SK-N-SH (cell line): ENCODE measurements around the gene MARK3. TPM values are rescaled to one million over a fixed set of nuclear protein-coding genes. Genes with fewer than 3 reads are reported as not detected.

Experiments
- CTCF ChIA-PET: fragments of 300-600, 350-600 bp; formaldehyde crosslinking; extraction: SDS; loops from one replicate; lab custom pipeline; 2021; lab: Yijun Ruan, JAX
- POLR2A ChIA-PET: fragments of 350-600 bp; sonication (Branson Sonifier 250); formaldehyde crosslinking; extraction: SDS; loops from one replicate; lab custom pipeline; 2020; ENCODE audit warnings: antibody characterized with exemption, inconsistent platforms; lab: Yijun Ruan, JAX
- DNase-seq: peaks from one replicate; pipeline ENCODE4 v3.0.0; 2012
- H2AFZ ChIP-seq: fragments of 200-600 bp; sonication (generic); 2 replicates; pipeline ENCODE4 v1.8.1; 2016; ENCODE audit warnings: antibody characterized with exemption, mild to moderate bottlenecking, low read depth
- H3F3A ChIP-seq: fragments of 200-600 bp; sonication (generic); replicated peaks from 2 replicates; pipeline ENCODE3; 2016; ENCODE audit warnings: antibody characterized with exemption, mild to moderate bottlenecking; ENCODE audit not compliant: insufficient read depth
- H3K27ac ChIP-seq, 2 experiments: fragments of 200-500 bp in 1 of 2; fragments of 200-600 bp in 1 of 2; sonication (Bioruptor generic) in 1 of 2; sonication (generic), shearing (Covaris generic) in 1 of 2; 2 replicates each; pipeline versions ENCODE4 v1.5.1 to v1.6.1; 2014 to 2016; ENCODE audit warnings: low read depth in 2 of 2, inconsistent platforms in 1 of 2, low read length in 1 of 2, mild to moderate bottlenecking in 1 of 2, mixed read lengths in 1 of 2
- H3K27me3 ChIP-seq: fragments of 200-600 bp; sonication (generic), shearing (Covaris generic); 2 replicates; pipeline ENCODE4 v1.6.1; 2016; ENCODE audit warnings: mixed run types; ENCODE audit not compliant: insufficient read depth
- H3K36me3 ChIP-seq, 2 experiments: fragments of 200-500 bp in 1 of 2; fragments of 200-600 bp in 1 of 2; sonication (Bioruptor generic) in 1 of 2; sonication (generic) in 1 of 2; replicated peaks in 1 of 2; 2 replicates each; pipeline versions ENCODE3 to v1.5.1; 2014 to 2016; ENCODE audit warnings: low read length in 1 of 2, mild to moderate bottlenecking in 1 of 2; ENCODE audit not compliant: insufficient read depth in 2 of 2, control insufficient read depth in 1 of 2
- H3K4me1 ChIP-seq, 2 experiments: fragments of 200-500 bp in 1 of 2; fragments of 200-600 bp in 1 of 2; sonication (Bioruptor generic) in 1 of 2; sonication (generic), shearing (Covaris generic) in 1 of 2; 2 replicates each; pipeline versions ENCODE4 v1.5.1 to v1.6.1; 2014 to 2016; ENCODE audit warnings: low read depth in 1 of 2, low read length in 1 of 2, mixed run types in 1 of 2; ENCODE audit not compliant: insufficient read depth in 2 of 2, control insufficient read depth in 1 of 2
- H3K4me2 ChIP-seq: fragments of 200-600 bp; sonication (generic), shearing (Covaris generic); 2 replicates; pipeline ENCODE4 v1.6.1; 2017; ENCODE audit warnings: mixed run types
- H3K4me3 ChIP-seq, 2 experiments: fragments of 200-500 bp in 1 of 2; fragments of 200-600 bp in 1 of 2; sonication (Bioruptor generic) in 1 of 2; sonication (generic), shearing (Covaris generic) in 1 of 2; 2 replicates each; pipeline versions ENCODE4 v1.5.1 to v1.8.1; 2014 to 2016; ENCODE audit warnings: low read depth in 2 of 2, inconsistent platforms in 1 of 2, low read length in 1 of 2, mild to moderate bottlenecking in 1 of 2, mixed read lengths in 1 of 2, moderate library complexity in 1 of 2
- H3K79me2 ChIP-seq: fragments of 200-600 bp; sonication (generic); 2 replicates; pipeline ENCODE4 v1.8.1; 2017; ENCODE audit warnings: mild to moderate bottlenecking; ENCODE audit not compliant: insufficient read depth
- H3K9ac ChIP-seq: fragments of 200-600 bp; sonication (generic); 2 replicates; pipeline ENCODE4 v1.6.1; 2017; ENCODE audit warnings: mixed run types
- H3K9me2 ChIP-seq: fragments of 200-600 bp; sonication (generic); 2 replicates; pipeline ENCODE4 v1.6.1; 2017; ENCODE audit warnings: mixed run types
- H3K9me3 ChIP-seq: fragments of 200-600 bp; sonication (generic); 2 replicates; pipeline ENCODE4 v1.6.1; 2017; ENCODE audit warnings: mixed run types, mild to moderate bottlenecking, moderate library complexity
- H4K20me1 ChIP-seq: fragments of 200-600 bp; sonication (generic); 2 replicates; pipeline ENCODE4 v1.6.1; 2017; ENCODE audit warnings: mild to moderate bottlenecking, mixed run types; ENCODE audit not compliant: insufficient read depth
- CHD2 ChIP-seq: fragments of 150-350 bp; IDR thresholded peaks from 2 replicates; pipeline ENCODE4 v1.6.1; 2018; ENCODE audit warnings: low read length; ENCODE audit not compliant: partially characterized antibody
- FOXJ3 ChIP-seq: sonication (generic); formaldehyde crosslinking; IDR thresholded peaks from 2 replicates; pipeline ENCODE4 v1.5.1; 2020; ENCODE audit warnings: mild to moderate bottlenecking, missing genetic modification reagents
- GABPA ChIP-seq: IDR thresholded peaks from 2 replicates; pipeline ENCODE4 v1.4.0; 2012; ENCODE audit warnings: low read depth, mild to moderate bottlenecking
- GATA2 ChIP-seq: sonication (generic); formaldehyde crosslinking; IDR thresholded peaks from 2 replicates; pipeline ENCODE4 v1.5.0; 2020; ENCODE audit warnings: mild to moderate bottlenecking, missing genetic modification reagents
- IRF3 ChIP-seq: fragments of 150-350 bp; IDR thresholded peaks from 2 replicates; pipeline ENCODE4 v1.6.1; 2016; ENCODE audit warnings: mild to moderate bottlenecking, low read depth, low read length
- JUND ChIP-seq: IDR thresholded peaks from 2 replicates; pipeline ENCODE4 v1.4.0; 2012
- MAX ChIP-seq: IDR thresholded peaks from 2 replicates; pipeline ENCODE4 v1.4.0; 2012; ENCODE audit warnings: low read depth
- MEF2A ChIP-seq: IDR thresholded peaks from 2 replicates; pipeline ENCODE4 v1.4.0; 2012; ENCODE audit warnings: low read depth, borderline replicate concordance
- NFIC ChIP-seq: IDR thresholded peaks from 2 replicates; pipeline ENCODE4 v1.4.0; 2012; ENCODE audit warnings: borderline replicate concordance
- RAD21 ChIP-seq: IDR thresholded peaks from 2 replicates; pipeline ENCODE4 v1.6.1; 2012; ENCODE audit warnings: mild to moderate bottlenecking, low read length
- RCOR1 ChIP-seq: fragments of 150-350 bp; IDR thresholded peaks from 2 replicates; pipeline ENCODE4 v1.6.1; 2017; ENCODE audit warnings: antibody characterized with exemption, low read length
- RFX5 ChIP-seq: IDR thresholded peaks from 2 replicates; pipeline ENCODE4 v1.6.1; 2012; ENCODE audit warnings: mild to moderate bottlenecking, improper control_type of control experiment, low read length
- RXRA ChIP-seq: IDR thresholded peaks from 2 replicates; pipeline ENCODE4 v1.4.0; 2012; ENCODE audit warnings: low read depth, mild to moderate bottlenecking, borderline replicate concordance
- SMC3 ChIP-seq: IDR thresholded peaks from 2 replicates; pipeline ENCODE4 v1.6.1; 2012; ENCODE audit warnings: low read depth, low read length, improper control_type of control experiment
- TAF1 ChIP-seq: IDR thresholded peaks from 2 replicates; pipeline ENCODE4 v1.6.1; 2012; ENCODE audit warnings: low read depth, mild to moderate bottlenecking, low read length, moderate library complexity, borderline replicate concordance
- whole genome bisulfite sequencing: methylation state at CpG from one replicate; pipeline ENCODE4 v1.1.6; 2017; ENCODE audit warnings: low lambda C conversion rate; 5-methylcytosine and 5-hydroxymethylcytosine counted together
- polyA plus RNA-seq, 3 experiments: library from polyadenylated mRNA; depleted of rRNA; stranded (reverse); fragments of >200 nt; gene quantifications; 2 replicates each; pipeline ENCODE4 v1.2.3, GENCODE V29; 2012
- TF ChIP-seq, protein P1 (sequence below): fragments of 150-350 bp; IDR thresholded peaks from 2 replicates; pipeline ENCODE4 v1.6.1; 2017; ENCODE audit warnings: antibody characterized with exemption, low read length, low read depth, borderline replicate concordance
- TF ChIP-seq, protein P2 (sequence below): fragments of 200-600 bp; sonication (generic); IDR thresholded peaks from 2 replicates; pipeline ENCODE4 v1.6.1; 2017; ENCODE audit warnings: antibody characterized with exemption, mild to moderate bottlenecking, moderate library complexity
- TF ChIP-seq, protein P3 (sequence below): IDR thresholded peaks from 2 replicates; pipeline ENCODE4; 2012

The MARK3 gene
- polyA plus RNA-seq, 1 of the 3 experiments (the other 2 are of a cell fraction) = 73.4 TPM

DNA sequence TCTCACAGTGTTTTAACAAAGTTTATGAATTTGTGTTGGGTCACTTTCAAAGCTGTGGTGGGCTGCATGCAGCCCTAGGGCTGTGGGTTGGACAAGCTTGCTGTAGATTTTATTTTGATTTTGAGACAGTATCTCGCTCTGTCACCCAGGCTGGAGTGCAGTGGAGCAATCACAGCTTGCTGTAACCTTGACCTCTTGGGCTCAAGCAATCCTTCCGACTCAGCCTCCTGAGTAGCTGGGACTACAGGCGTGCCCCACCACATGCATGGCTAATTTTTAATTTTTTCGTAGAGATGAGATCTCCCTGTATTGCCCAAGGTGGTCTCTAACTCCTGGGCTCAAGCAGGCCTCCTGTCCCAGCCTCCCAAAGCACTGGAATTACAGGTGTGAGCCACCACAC is 5.4 kb downstream of the MARK3 start:
- no peak for DNase-seq
- CTCF ChIA-PET = interaction anchor here (0.7 to 3.0 kb wide), 47 partner anchors 7 to 760 kb away, joined by 3 to 48 read pairs (median 4); partner anchors contain the start of gene EIF5
- Histone ChIP-seq H3K36me3 (no peaks in the 10 kb centered on the region), H3K27ac (no peak overlapping the region), H4K20me1 (peaks cover 99% of the 10 kb centered on the region), H3K9ac (no peak overlapping the region), H2AFZ (no peak overlapping the region), H3K27me3 (no peaks in the 10 kb centered on the region), H3K9me2 (no peaks in the 10 kb centered on the region), H3F3A (peaks cover 23% of the 10 kb centered on the region), H3K79me2 (peaks cover 100% of the 10 kb centered on the region), H3K9me3 (no peaks in the 10 kb centered on the region), H3K4me1 (peaks cover 2 to 25% of the 10 kb centered on the region in 2 experiments; a peak in 2 of 4 replicates), H3K4me3 (no peak overlapping the region; a peak in 1 of 4 replicates), H3K4me2 (no peak overlapping the region)
- WGBS = 97% methylated on average over 4 of the region's 4 CpGs
- TF ChIP-seq, protein P1, sequence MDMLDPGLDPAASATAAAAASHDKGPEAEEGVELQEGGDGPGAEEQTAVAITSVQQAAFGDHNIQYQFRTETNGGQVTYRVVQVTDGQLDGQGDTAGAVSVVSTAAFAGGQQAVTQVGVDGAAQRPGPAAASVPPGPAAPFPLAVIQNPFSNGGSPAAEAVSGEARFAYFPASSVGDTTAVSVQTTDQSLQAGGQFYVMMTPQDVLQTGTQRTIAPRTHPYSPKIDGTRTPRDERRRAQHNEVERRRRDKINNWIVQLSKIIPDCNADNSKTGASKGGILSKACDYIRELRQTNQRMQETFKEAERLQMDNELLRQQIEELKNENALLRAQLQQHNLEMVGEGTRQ = no peak
- POLR2A ChIA-PET = interaction anchor here (0.6 kb wide), 2 partner anchors 60 to 94 kb away, joined by 3 read pairs; no protein-coding TSS in a partner anchor

DNA sequence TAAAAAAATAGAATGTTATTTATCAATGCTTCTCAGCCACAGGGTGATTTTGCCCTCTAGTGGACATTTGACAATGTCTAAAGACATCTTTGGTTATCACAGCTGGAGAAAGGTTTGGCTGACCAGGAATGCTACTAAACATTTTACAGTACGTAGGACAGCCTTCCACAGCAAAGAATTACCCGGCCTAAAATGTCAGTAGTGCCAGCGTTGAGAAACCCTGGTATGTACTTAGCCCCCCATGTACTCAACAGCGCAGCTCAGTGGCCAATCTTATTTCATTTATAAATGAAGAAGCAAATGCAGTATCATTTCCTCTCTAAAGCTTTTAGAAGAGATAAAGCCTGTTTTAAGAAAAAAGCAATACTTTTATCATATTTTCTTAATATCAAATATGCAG is 5.8 kb downstream of the MARK3 start:
- Histone ChIP-seq H3K9me3 (no peaks in the 10 kb centered on the region), H3K4me1 (peaks cover 2 to 29% of the 10 kb centered on the region in 2 experiments; a peak in 2 of 4 replicates), H3K79me2 (peaks cover 100% of the 10 kb centered on the region), H2AFZ (no peak overlapping the region), H3K4me3 (peak overlapping the region in 1 of 2 experiments; percentile 23; a peak in 1 of 4 replicates), H4K20me1 (peaks cover 100% of the 10 kb centered on the region), H3K9me2 (no peaks in the 10 kb centered on the region), H3K27ac (peak overlapping the region; percentile 17 to 30; a peak in 2 of 4 replicates), H3K36me3 (no peaks in the 10 kb centered on the region), H3K4me2 (0 out of 2 replicates have a peak overlapping the region, but pooled peaks have one; percentile 13), H3F3A (peaks cover 23% of the 10 kb centered on the region), H3K9ac (no peak overlapping the region), H3K27me3 (no peaks in the 10 kb centered on the region)
- DNase-seq = peak; percentile 61
- 16% methylated on average over 4 of the region's 4 CpGs for WGBS
- 0 out of 2 replicates have a peak, but pooled peaks have one; percentile 22 for TF ChIP-seq RCOR1
- no peak for TF ChIP-seq MEF2A
- TF ChIP-seq FOXJ3 (CRISPR knock-in tag) = no peak
- no peak for TF ChIP-seq JUND
- TF ChIP-seq IRF3 = no peak
- TF ChIP-seq CHD2 = peak; percentile 27
- TF ChIP-seq, protein P2, sequence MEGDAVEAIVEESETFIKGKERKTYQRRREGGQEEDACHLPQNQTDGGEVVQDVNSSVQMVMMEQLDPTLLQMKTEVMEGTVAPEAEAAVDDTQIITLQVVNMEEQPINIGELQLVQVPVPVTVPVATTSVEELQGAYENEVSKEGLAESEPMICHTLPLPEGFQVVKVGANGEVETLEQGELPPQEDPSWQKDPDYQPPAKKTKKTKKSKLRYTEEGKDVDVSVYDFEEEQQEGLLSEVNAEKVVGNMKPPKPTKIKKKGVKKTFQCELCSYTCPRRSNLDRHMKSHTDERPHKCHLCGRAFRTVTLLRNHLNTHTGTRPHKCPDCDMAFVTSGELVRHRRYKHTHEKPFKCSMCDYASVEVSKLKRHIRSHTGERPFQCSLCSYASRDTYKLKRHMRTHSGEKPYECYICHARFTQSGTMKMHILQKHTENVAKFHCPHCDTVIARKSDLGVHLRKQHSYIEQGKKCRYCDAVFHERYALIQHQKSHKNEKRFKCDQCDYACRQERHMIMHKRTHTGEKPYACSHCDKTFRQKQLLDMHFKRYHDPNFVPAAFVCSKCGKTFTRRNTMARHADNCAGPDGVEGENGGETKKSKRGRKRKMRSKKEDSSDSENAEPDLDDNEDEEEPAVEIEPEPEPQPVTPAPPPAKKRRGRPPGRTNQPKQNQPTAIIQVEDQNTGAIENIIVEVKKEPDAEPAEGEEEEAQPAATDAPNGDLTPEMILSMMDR = peak; percentile 97
- TF ChIP-seq GABPA = no peak
- TF ChIP-seq, protein P1 = no peak
- TF ChIP-seq MAX = no peak
- TF ChIP-seq, protein P3, sequence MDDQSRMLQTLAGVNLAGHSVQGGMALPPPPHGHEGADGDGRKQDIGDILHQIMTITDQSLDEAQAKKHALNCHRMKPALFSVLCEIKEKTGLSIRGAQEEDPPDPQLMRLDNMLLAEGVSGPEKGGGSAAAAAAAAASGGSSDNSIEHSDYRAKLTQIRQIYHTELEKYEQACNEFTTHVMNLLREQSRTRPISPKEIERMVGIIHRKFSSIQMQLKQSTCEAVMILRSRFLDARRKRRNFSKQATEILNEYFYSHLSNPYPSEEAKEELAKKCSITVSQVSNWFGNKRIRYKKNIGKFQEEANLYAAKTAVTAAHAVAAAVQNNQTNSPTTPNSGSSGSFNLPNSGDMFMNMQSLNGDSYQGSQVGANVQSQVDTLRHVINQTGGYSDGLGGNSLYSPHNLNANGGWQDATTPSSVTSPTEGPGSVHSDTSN = no peak
- TF ChIP-seq GATA2 (CRISPR knock-in tag) = no peak
- TF ChIP-seq RFX5 = no peak
- peak; percentile 20; the same call in 1 of the 2 replicates for TF ChIP-seq SMC3
- peak; percentile 58 for TF ChIP-seq RAD21
- TF ChIP-seq TAF1 = peak; percentile 38; the same call in 1 of the 2 replicates
- 0 out of 2 replicates have a peak, but pooled peaks have one; percentile 15 for TF ChIP-seq NFIC
- no peak for TF ChIP-seq RXRA
- POLR2A ChIA-PET = interaction anchor here (0.6 kb wide), 2 partner anchors 61 to 93 kb away, joined by 3 read pairs; no protein-coding TSS in a partner anchor
- CTCF ChIA-PET = interaction anchor here (0.6 to 3.0 kb wide), 45 partner anchors 9 to 761 kb away, joined by 3 to 48 read pairs (median 4); partner anchors contain the start of gene EIF5
